GM12878 (cell line): ENCODE measurements around the gene HDAC5. TPM values are rescaled to one million over a fixed set of nuclear protein-coding genes. Genes with fewer than 3 reads are reported as not detected.

ENCODE experiments used
- ATAC-seq: fragments of 200-7000 bp; cut with Tn5 transposase; 3 replicates; pipeline ENCODE4 v1.9.1; 2020; ENCODE audit warnings: mild to moderate bottlenecking, moderate library complexity
- BruUV-seq: library from RNA; stranded (reverse); fragments of 400-500 nt; replicated peaks from 2 replicates; lab custom pipeline; 2021; lab: Mats Ljungman, UMichigan
- CTCF ChIA-PET: fragments of 300-600 bp; sonication (Branson Sonifier 250); formaldehyde crosslinking; extraction: SDS; loops from one replicate; lab custom pipeline; 2021; ENCODE audit warnings: inconsistent platforms; lab: Yijun Ruan, JAX
- POLR2A ChIA-PET: fragments of 350-600 bp; formaldehyde crosslinking; extraction: SDS; loops from one replicate; lab custom pipeline; 2021; ENCODE audit warnings: inconsistent platforms; lab: Charles Lee
- RAD21 ChIA-PET: fragments of 300-600 bp; sonication (Branson Sonifier 250); formaldehyde crosslinking; loops from one replicate; lab custom pipeline; 2023; ENCODE audit warnings: antibody characterized with exemption; ENCODE audit not compliant: unreplicated experiment; lab: Charles Lee
- SMC1A ChIA-PET: fragments of 300-600 bp; sonication (Branson Sonifier 250); formaldehyde crosslinking; loops from one replicate; lab custom pipeline; 2023; ENCODE audit not compliant: unreplicated experiment, uncharacterized antibody; lab: Charles Lee
- DNase-seq: peaks from one replicate; pipeline ENCODE4 v3.0.0-alpha.2; 2011; ENCODE audit warnings: low read depth, low spot score
- FAIRE-seq: peaks from 3 replicates; lab custom pipeline; 2011; peaks lifted over from hg19 to GRCh38; lab: Jason Lieb, UNC
- H2AFZ ChIP-seq: 2 replicates; pipeline ENCODE4 v1.6.0; 2011; ENCODE audit warnings: low read depth, low read length, control low read depth; ENCODE audit not compliant: control insufficient read depth
- H3K27ac ChIP-seq: 2 replicates; pipeline ENCODE4 v1.5.1; 2011; ENCODE audit warnings: control low read depth; ENCODE audit not compliant: control insufficient read depth, insufficient read depth
- H3K27me3 ChIP-seq, 2 experiments: replicated peaks in 1 of 2; 2 replicates each; pipeline versions ENCODE4 v1.6.0 to v1.6.1; 2011; ENCODE audit warnings: low read length in 1 of 2; ENCODE audit not compliant: control insufficient read depth in 2 of 2, insufficient read depth in 2 of 2
- H3K36me3 ChIP-seq, 2 experiments: 2 replicates each; pipeline ENCODE4 v1.5.1; 2011; ENCODE audit warnings: low read length in 1 of 2; ENCODE audit not compliant: control insufficient read depth in 2 of 2, insufficient read depth in 2 of 2
- H3K4me1 ChIP-seq: 2 replicates; pipeline ENCODE4 v1.6.1; 2011; ENCODE audit warnings: mild to moderate bottlenecking, low read length, moderate library complexity, mixed read lengths; ENCODE audit not compliant: control insufficient read depth, insufficient read depth
- H3K4me2 ChIP-seq: 2 replicates; pipeline ENCODE4 v1.6.0; 2011; ENCODE audit warnings: control low read depth; ENCODE audit not compliant: control insufficient read depth, insufficient read depth
- H3K4me3 ChIP-seq: fragments of 200-600 bp; sonication (generic); 2 replicates; pipeline ENCODE4 v1.5.1; 2016
- H3K79me2 ChIP-seq: 2 replicates; pipeline ENCODE4 v1.6.0; 2011; ENCODE audit warnings: low read length; ENCODE audit not compliant: control insufficient read depth, insufficient read depth
- H3K9ac ChIP-seq: 2 replicates; pipeline ENCODE4 v1.8.0; 2011; ENCODE audit warnings: low read length, control low read depth, mixed read lengths; ENCODE audit not compliant: control insufficient read depth, insufficient read depth
- H3K9me3 ChIP-seq: replicated peaks from 3 replicates; pipeline ENCODE4 v1.5.1; 2011; ENCODE audit warnings: mild to moderate bottlenecking, low read length; ENCODE audit not compliant: control insufficient read depth, insufficient read depth
- H4K20me1 ChIP-seq: 2 replicates; pipeline ENCODE4 v1.6.0; 2011; ENCODE audit not compliant: control insufficient read depth, insufficient read depth
- BMI1 ChIP-seq: fragments of 450-650 bp; IDR thresholded peaks from 2 replicates; pipeline ENCODE4 v1.6.1; 2016; ENCODE audit warnings: mild to moderate bottlenecking, moderate library complexity, borderline replicate concordance
- EED ChIP-seq: sonication (generic); IDR thresholded peaks from 2 replicates; pipeline ENCODE4 v1.6.1; 2016; ENCODE audit warnings: antibody characterized with exemption, low read depth
- EZH2 ChIP-seq: IDR thresholded peaks from 2 replicates; pipeline ENCODE4 v1.6.1; 2012; ENCODE audit warnings: low read depth, mild to moderate bottlenecking, control low read depth, inconsistent platforms, low read length, borderline replicate concordance; ENCODE audit not compliant: control insufficient read depth
- HDGF ChIP-seq: fragments of 450-650 bp; IDR thresholded peaks from 2 replicates; pipeline ENCODE4 v1.6.1; 2016; ENCODE audit warnings: antibody characterized with exemption
- IKZF2 ChIP-seq, 2 experiments: fragments of 450-650 bp; IDR thresholded peaks; 2 replicates each; pipeline ENCODE4 v1.6.1; 2017; ENCODE audit warnings: mild to moderate bottlenecking in 2 of 2, moderate library complexity in 2 of 2
- MLLT1 ChIP-seq: fragments of 450-650 bp; IDR thresholded peaks from 2 replicates; pipeline ENCODE4 v1.6.1; 2016; ENCODE audit warnings: mild to moderate bottlenecking
- NRF1 ChIP-seq: conservative IDR thresholded peaks from 2 replicates; pipeline ENCODE4 v1.6.1; 2011; ENCODE audit warnings: mild to moderate bottlenecking, low read depth, low read length, improper control_type of control experiment
- RUNX3 ChIP-seq: IDR thresholded peaks from 2 replicates; pipeline ENCODE4 v1.6.1; 2012; ENCODE audit warnings: low read length, inconsistent platforms
- SIX5 ChIP-seq: IDR thresholded peaks from 2 replicates; pipeline ENCODE4 v1.6.1; 2011; ENCODE audit warnings: mild to moderate bottlenecking, low read depth, low read length, moderate library complexity; ENCODE audit not compliant: severe bottlenecking
- WGBS: methylation state at CpG from one replicate; pipeline ENCODE4 v1.1.6; 2016; ENCODE audit warnings: low lambda C conversion rate; ENCODE audit not compliant: insufficient replicate concordance, insufficient coverage; ENCODE audit errors: missing lambda C conversion rate; 5-methylcytosine and 5-hydroxymethylcytosine counted together
- in situ Hi-C: fragments of 300-500 bp; cut with MboI; formaldehyde crosslinking; loops from 9 replicates; pipeline ENCODE4 v1.14.3; 2018; ENCODE audit warnings: mixed read lengths
- intact Hi-C: fragments of 100-400 bp; cut with micrococcal nuclease; formaldehyde crosslinking; loops from one replicate; pipeline ENCODE4 v1.14.2; 2022; ENCODE audit not compliant: unreplicated experiment
- polyA plus RNA-seq, 11 experiments: library from polyadenylated mRNA; depleted of rRNA in 4 of 11; unstranded in 6 of 11; stranded (reverse) in 5 of 11; fragments of >200 nt; fragmentation: Nextera tagmentation in 4 of 11; fragmentation: Illumina TruSeq in 1 of 11; extraction: Ambion mirVana in 4 of 11; extraction: Trizol in 1 of 11; gene quantifications; 1 replicate in 1 of 11; 2 replicates in 10 of 11; pipeline versions ENCODE4 v1.2.1 to v1.2.3, GENCODE V29; 2011 to 2016; ENCODE audit warnings: inconsistent platforms in 2 of 11, missing spikeins in 2 of 11, low read depth in 1 of 11
- total RNA-seq, 4 experiments: library from RNA; depleted of rRNA in 3 of 4; stranded (reverse); fragments of >200 nt in 3 of 4; fragmentation: Illumina TruSeq in 1 of 4; extraction: Trizol in 1 of 4; gene quantifications; 2 replicates each; pipeline versions ENCODE4 v1.2.1 to v1.2.3, GENCODE V29; 2013 to 2021
- TF ChIP-seq, protein P1 (sequence below): IDR thresholded peaks from 2 replicates; pipeline ENCODE4 v1.6.1; 2012; ENCODE audit warnings: low read depth, low read length, improper control_type of control experiment

The HDAC5 gene
- total and polyA plus RNA-seq, 10 of the 15 experiments (the other 5 are each of a cell fraction or from before 2014, with no cell fraction given) = 1.1 to 58.0 (median 27.3) TPM

GRCh38 chr17:44062871-44063270 lies 60.6 kb downstream of the HDAC5 start:
- no TSS peak for BruUV-seq
- no peak overlapping the region for H2AFZ ChIP-seq
- H3K9me3 ChIP-seq = no peaks in the 10 kb centered on the region
- in situ Hi-C loops (no loop called here), intact Hi-C loops (no loop called here)
- H3K79me2 ChIP-seq = peaks cover 64% of the 10 kb centered on the region
- ATAC-seq (no peak), DNase-seq (no peak), FAIRE-seq (no peak)
- H3K4me1 ChIP-seq = no peaks in the 10 kb centered on the region
- H4K20me1 ChIP-seq = no peaks in the 10 kb centered on the region
- H3K27me3 ChIP-seq = no peaks in the 10 kb centered on the region
- H3K27ac ChIP-seq = no peak overlapping the region
- peaks cover 6 to 20% of the 10 kb centered on the region in 2 experiments for H3K36me3 ChIP-seq
- ChIA-PET POLR2A (no interaction called here), SMC1A (interaction anchor here (1.0 to 1.2 kb wide), 2 partner anchors 20 to 53 kb away, joined by 3 to 4 read pairs; no protein-coding TSS in a partner anchor), RAD21 (interaction anchor here (0.7 to 1.4 kb wide), 2 partner anchors 61 to 439 kb away, joined by 3 read pairs; partner anchors contain the start of gene HDAC5), CTCF (interaction anchor here (0.6 to 1.7 kb wide), 6 partner anchors 21 to 153 kb away, joined by 3 to 6 read pairs (median 4); no protein-coding TSS in a partner anchor)
- no peak overlapping the region for H3K4me2 ChIP-seq
- no peak for TF ChIP-seq EZH2
- TF ChIP-seq NRF1 = no peak
- no peak for TF ChIP-seq SIX5
- TF ChIP-seq IKZF2 (IDR thresholded peaks at IDR 0.05) = no peak
- H3K9ac ChIP-seq = no peak overlapping the region
- peak overlapping the region; percentile 41; the same call in 1 of the 2 replicates for H3K4me3 ChIP-seq
- WGBS = 98% methylated on average over 15 of the region's 15 CpGs

DNA sequence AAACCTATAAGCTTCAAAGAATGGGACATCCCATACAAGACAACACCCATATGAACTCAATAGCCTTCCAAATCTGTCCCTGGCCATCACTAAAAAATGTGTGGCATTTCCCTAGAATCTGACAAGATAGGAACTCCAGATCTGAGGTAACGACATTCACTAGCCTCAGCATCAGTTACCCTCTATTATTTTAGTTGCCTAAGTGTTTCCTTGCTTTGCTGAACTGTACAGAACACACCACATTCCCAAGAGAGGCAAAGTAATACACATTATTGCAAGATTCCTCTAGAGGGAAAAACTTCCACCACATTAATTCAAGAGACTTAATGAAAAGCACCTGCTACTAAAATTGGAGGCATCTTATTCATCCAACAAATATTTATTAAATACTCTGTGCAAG lies 62.0 kb downstream of the HDAC5 start:
- 100% methylated on average over 1 of the region's 1 CpG for WGBS
- ChIA-PET CTCF (interaction anchor here (1.6 to 2.5 kb wide), 4 partner anchors 18 to 152 kb away, joined by 4 to 6 read pairs (median 6); no protein-coding TSS in a partner anchor), POLR2A (interaction anchor here (0.6 kb wide), 4 partner anchors 20 to 1066 kb away, joined by 3 to 5 read pairs (median 4); no protein-coding TSS in a partner anchor), SMC1A (no interaction called here), RAD21 (interaction anchor here (0.6 kb wide), 1 partner anchor 81 kb away, joined by 3 read pairs; no protein-coding TSS in a partner anchor)
- intact Hi-C loops (no loop called here), in situ Hi-C loops (no loop called here)
- no peaks in the 10 kb centered on the region for H3K27me3 ChIP-seq
- no peak for FAIRE-seq
- BruUV-seq = no TSS peak
- ATAC-seq = no peak
- no peak for DNase-seq
- no peak overlapping the region for H3K27ac ChIP-seq
- no peak overlapping the region for H3K4me2 ChIP-seq
- H4K20me1 ChIP-seq = no peaks in the 10 kb centered on the region
- H3K9me3 ChIP-seq = no peaks in the 10 kb centered on the region
- H2AFZ ChIP-seq = no peak overlapping the region
- no peaks in the 10 kb centered on the region for H3K4me1 ChIP-seq
- peaks cover 8 to 20% of the 10 kb centered on the region in 2 experiments for H3K36me3 ChIP-seq
- H3K4me3 ChIP-seq = no peak overlapping the region
- no peak overlapping the region for H3K9ac ChIP-seq
- H3K79me2 ChIP-seq = peaks cover 60% of the 10 kb centered on the region
- no peak for TF ChIP-seq HDGF
- no peak for TF ChIP-seq EED
- no peak for TF ChIP-seq BMI1
- TF ChIP-seq RUNX3 = no peak
- TF ChIP-seq MLLT1 = no peak
- TF ChIP-seq, protein P1, sequence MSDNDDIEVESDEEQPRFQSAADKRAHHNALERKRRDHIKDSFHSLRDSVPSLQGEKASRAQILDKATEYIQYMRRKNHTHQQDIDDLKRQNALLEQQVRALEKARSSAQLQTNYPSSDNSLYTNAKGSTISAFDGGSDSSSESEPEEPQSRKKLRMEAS = no peak
